H1 (cell line): ENCODE measurements around the gene GATA1. TPM values are rescaled to one million over a fixed set of nuclear protein-coding genes. Genes with fewer than 3 reads are reported as not detected.

Source experiments
- CTCF ChIA-PET: fragments of 300-600 bp; sonication (Branson Sonifier 250); formaldehyde crosslinking; loops from one replicate; lab custom pipeline; 2021; ENCODE audit not compliant: partially characterized antibody; lab: Charles Lee
- POLR2A ChIA-PET: fragments of 300-600 bp; sonication (Branson Sonifier 250); formaldehyde crosslinking; loops from one replicate; lab custom pipeline; 2021; ENCODE audit warnings: inconsistent platforms; ENCODE audit not compliant: partially characterized antibody; lab: Charles Lee
- DNase-seq, 2 experiments: peaks; one replicate each; pipeline versions ENCODE4 v3.0.0 to v3.0.0-alpha.2; 2010 to 2022; ENCODE audit warnings: low spot score in 2 of 2, low read depth in 1 of 2, mixed read lengths in 1 of 2
- FAIRE-seq: peaks from 2 replicates; lab custom pipeline; 2011; peaks lifted over from hg19 to GRCh38; lab: Jason Lieb, UNC
- H2AFZ ChIP-seq: 2 replicates; pipeline ENCODE4 v1.8.1; 2012; ENCODE audit warnings: low read length, inconsistent platforms
- H2AK5ac ChIP-seq: 2 replicates; pipeline ENCODE4 v1.6.1; 2013; ENCODE audit warnings: low read depth, low read length
- H2BK120ac ChIP-seq: replicated peaks from 2 replicates; pipeline ENCODE3; 2013; ENCODE audit warnings: low read depth, low read length, inconsistent platforms
- H2BK12ac ChIP-seq: 2 replicates; pipeline ENCODE4 v1.6.1; 2013; ENCODE audit warnings: low read depth, low read length
- H2BK15ac ChIP-seq: 2 replicates; pipeline ENCODE4 v1.6.1; 2013; ENCODE audit warnings: low read length
- H2BK20ac ChIP-seq: 2 replicates; pipeline ENCODE4 v1.6.1; 2013; ENCODE audit warnings: low read length
- H2BK5ac ChIP-seq: 2 replicates; pipeline ENCODE4 v1.6.1; 2013; ENCODE audit warnings: low read depth, low read length
- H3K14ac ChIP-seq: 2 replicates; pipeline ENCODE4 v1.6.1; 2013; ENCODE audit warnings: inconsistent platforms; ENCODE audit not compliant: insufficient read length
- H3K18ac ChIP-seq: 2 replicates; pipeline ENCODE4 v1.6.1; 2013; ENCODE audit warnings: low read length; ENCODE audit errors: extremely low read depth
- H3K23ac ChIP-seq: 2 replicates; pipeline ENCODE4 v1.6.1; 2013; ENCODE audit warnings: inconsistent platforms; ENCODE audit not compliant: insufficient read length
- H3K23me2 ChIP-seq: 2 replicates; pipeline ENCODE4 v1.6.1; 2013; ENCODE audit warnings: low read depth, low read length
- H3K27ac ChIP-seq: 2 replicates; pipeline ENCODE4 v1.6.1; 2011; ENCODE audit warnings: low read depth, low read length, inconsistent platforms
- H3K27me3 ChIP-seq, 4 experiments: replicated peaks in 1 of 4; 1 replicate in 1 of 4; 2 replicates in 3 of 4; pipeline versions ENCODE4 v1.6.1 to v1.8.1; 2011 to 2013; ENCODE audit warnings: low read length in 3 of 4, mild to moderate bottlenecking in 3 of 4, inconsistent platforms in 2 of 4, mixed read lengths in 2 of 4, moderate library complexity in 1 of 4; ENCODE audit not compliant: control insufficient read depth in 3 of 4, insufficient read depth in 3 of 4; ENCODE audit errors: extremely low read depth in 1 of 4
- H3K36me3 ChIP-seq, 4 experiments: 2 replicates each; pipeline versions ENCODE4 v1.6.1 to v1.8.1; 2011 to 2013; ENCODE audit warnings: mild to moderate bottlenecking in 4 of 4, low read length in 3 of 4, moderate library complexity in 2 of 4, control low read depth in 1 of 4, inconsistent platforms in 1 of 4; ENCODE audit not compliant: insufficient read depth in 4 of 4, control insufficient read depth in 2 of 4
- H3K4ac ChIP-seq: replicated peaks from 2 replicates; pipeline ENCODE3; 2013; ENCODE audit warnings: low read length, low read depth, mixed read lengths, inconsistent platforms; ENCODE audit not compliant: insufficient read length
- H3K4me1 ChIP-seq, 4 experiments: replicated peaks in 1 of 4; 1 replicate in 1 of 4; 2 replicates in 3 of 4; pipeline versions ENCODE4 v1.6.1 to v1.8.1; 2011 to 2013; ENCODE audit warnings: low read length in 3 of 4, inconsistent platforms in 2 of 4, mixed read lengths in 1 of 4; ENCODE audit not compliant: insufficient read depth in 4 of 4, control insufficient read depth in 3 of 4
- H3K4me2 ChIP-seq, 2 experiments: 2 replicates each; pipeline versions ENCODE4 v1.6.1 to v1.8.1; 2011 to 2013; ENCODE audit warnings: low read depth in 2 of 2, low read length in 2 of 2, control low read depth in 1 of 2, inconsistent platforms in 1 of 2, mild to moderate bottlenecking in 1 of 2; ENCODE audit not compliant: insufficient read depth in 1 of 2
- H3K4me3 ChIP-seq, 4 experiments: fragments of 200-600, 300-600 bp in 1 of 4; sonication (generic), shearing (Covaris generic), sonication (Bioruptor Twin) in 1 of 4; 2 replicates each; pipeline versions ENCODE4 v1.5.1 to v1.8.1; 2011 to 2016; ENCODE audit warnings: low read length in 4 of 4, low read depth in 3 of 4, control low read depth in 2 of 4, inconsistent platforms in 2 of 4, mild to moderate bottlenecking in 2 of 4, mixed read lengths in 1 of 4, moderate library complexity in 1 of 4; ENCODE audit not compliant: insufficient read depth in 2 of 4; ENCODE audit errors: extremely low read depth in 1 of 4
- H3K56ac ChIP-seq: replicated peaks from 2 replicates; pipeline ENCODE3; 2013; ENCODE audit warnings: low read depth, mild to moderate bottlenecking, mixed read lengths, low read length, inconsistent platforms; ENCODE audit not compliant: insufficient read length
- H3K79me1 ChIP-seq: 2 replicates; pipeline ENCODE4 v1.6.1; 2013; ENCODE audit warnings: low read depth, low read length, control low read depth
- H3K79me2 ChIP-seq, 2 experiments: 2 replicates each; pipeline versions ENCODE4 v1.6.1 to v1.8.1; 2012 to 2013; ENCODE audit warnings: low read length in 2 of 2, mild to moderate bottlenecking in 2 of 2, inconsistent platforms in 1 of 2; ENCODE audit not compliant: insufficient read depth in 2 of 2, control insufficient read depth in 1 of 2
- H3K9ac ChIP-seq, 4 experiments: replicated peaks in 1 of 4; 1 replicate in 1 of 4; 2 replicates in 3 of 4; pipeline versions ENCODE4 v1.6.1 to v1.8.1; 2011 to 2013; ENCODE audit warnings: low read depth in 3 of 4, low read length in 3 of 4, control low read depth in 2 of 4, mild to moderate bottlenecking in 2 of 4, moderate library complexity in 2 of 4, inconsistent platforms in 1 of 4; ENCODE audit errors: extremely low read depth in 1 of 4
- H3K9me3 ChIP-seq, 2 experiments: 2 replicates each; pipeline versions ENCODE4 v1.6.1 to v1.8.1; 2012 to 2013; ENCODE audit warnings: mild to moderate bottlenecking in 2 of 2, moderate library complexity in 2 of 2, control low read depth in 1 of 2, inconsistent platforms in 1 of 2, low read depth in 1 of 2, low read length in 1 of 2, mixed read lengths in 1 of 2; ENCODE audit not compliant: insufficient read depth in 2 of 2
- H4K20me1 ChIP-seq, 2 experiments: replicated peaks in 1 of 2; 2 replicates each; pipeline versions ENCODE3 to v1.8.1; 2011 to 2013; ENCODE audit warnings: inconsistent platforms in 2 of 2, low read length in 2 of 2, mild to moderate bottlenecking in 1 of 2; ENCODE audit not compliant: insufficient read depth in 2 of 2, control insufficient read depth in 1 of 2
- H4K5ac ChIP-seq: 2 replicates; pipeline ENCODE4 v1.6.1; 2013; ENCODE audit warnings: low read length, low read depth, mixed read lengths, inconsistent platforms; ENCODE audit not compliant: insufficient read length
- H4K8ac ChIP-seq: 2 replicates; pipeline ENCODE4 v1.8.0; 2013; ENCODE audit warnings: mild to moderate bottlenecking, moderate library complexity, low read length, inconsistent platforms; ENCODE audit not compliant: insufficient read depth; ENCODE audit errors: extremely low read depth
- H4K91ac ChIP-seq: replicated peaks from 2 replicates; pipeline ENCODE3; 2013; ENCODE audit warnings: low read length, mixed read lengths, inconsistent platforms; ENCODE audit not compliant: insufficient read length
- ATF3 ChIP-seq: IDR thresholded peaks from 2 replicates; pipeline ENCODE4 v1.6.1; 2011; ENCODE audit warnings: low read depth, mild to moderate bottlenecking, low read length; ENCODE audit not compliant: insufficient read depth
- CREB1 ChIP-seq: IDR thresholded peaks from 2 replicates; pipeline ENCODE4 v1.6.1; 2012; ENCODE audit warnings: inconsistent platforms
- GABPA ChIP-seq: IDR thresholded peaks from 2 replicates; pipeline ENCODE4 v1.6.1; 2011; ENCODE audit warnings: mild to moderate bottlenecking, low read length, moderate library complexity, borderline replicate concordance; ENCODE audit not compliant: insufficient read depth
- HDAC6 ChIP-seq: IDR thresholded peaks from one replicate; pipeline ENCODE4 v1.7.1; 2012; ENCODE audit warnings: low read depth, mild to moderate bottlenecking, inconsistent platforms, low read length, moderate library complexity
- PHF8 ChIP-seq: fragments of 200-600 bp; sonication (generic); conservative IDR thresholded peaks from 2 replicates; pipeline ENCODE4 v1.7.1; 2012; ENCODE audit warnings: low read depth, mild to moderate bottlenecking, inconsistent platforms, low read length, moderate library complexity
- RAD21 ChIP-seq, 2 experiments: IDR thresholded peaks in 1 of 2; conservative IDR thresholded peaks in 1 of 2; 2 replicates each; pipeline ENCODE4 v1.6.1; 2011; ENCODE audit warnings: low read depth in 2 of 2, low read length in 2 of 2, improper control_type of control experiment in 1 of 2, inconsistent platforms in 1 of 2, mild to moderate bottlenecking in 1 of 2, moderate library complexity in 1 of 2
- SIN3A ChIP-seq, 2 experiments: IDR thresholded peaks in 1 of 2; conservative IDR thresholded peaks in 1 of 2; 2 replicates each; pipeline ENCODE4 v1.6.1; 2011 to 2012; ENCODE audit warnings: low read length in 2 of 2, improper control_type of control experiment in 1 of 2, low read depth in 1 of 2, mild to moderate bottlenecking in 1 of 2
- SP1 ChIP-seq: IDR thresholded peaks from 2 replicates; pipeline ENCODE4 v1.6.1; 2011; ENCODE audit warnings: low read depth, low read length
- WGBS, 2 experiments: shearing (Covaris generic) in 1 of 2; methylation state at CpG; one replicate each; pipeline versions ENCODE4 v1.1.6 to v1.1.7; 2013 to 2015; ENCODE audit warnings: low lambda C conversion rate in 2 of 2, mixed read lengths in 2 of 2, inconsistent platforms in 1 of 2, low coverage in 1 of 2, missing lambda C conversion rate in 1 of 2; ENCODE audit not compliant: insufficient replicate concordance in 2 of 2, insufficient coverage in 1 of 2, insufficient read length in 1 of 2; ENCODE audit errors: extremely low coverage in 1 of 2, missing lambda C conversion rate in 1 of 2; 5-methylcytosine and 5-hydroxymethylcytosine counted together
- polyA plus RNA-seq, 7 experiments: library from polyadenylated mRNA; depleted of rRNA in 3 of 7; stranded (reverse) in 5 of 7; unstranded in 2 of 7; fragments of >200 nt in 5 of 7; fragments of 200-250 nt in 2 of 7; gene quantifications; 1 replicate in 5 of 7; 2 replicates in 1 of 7; 4 replicates in 1 of 7; pipeline versions ENCODE4 v1.2.1 to v1.2.3, GENCODE V29; 2011 to 2013; ENCODE audit warnings: missing spikeins in 2 of 7, mixed read lengths in 2 of 7
- total RNA-seq: library from RNA; stranded (reverse); fragmentation: NEBNext Ultra II Directional; extraction: Animal tissue kit (Norgen Biotek cat#: 25700); gene quantifications from 2 replicates; pipeline ENCODE4 v1.2.1, GENCODE V29; 2021

The GATA1 gene
- total and polyA plus RNA-seq, 2 of the 8 experiments (the other 6 are each of a cell fraction or from before 2014, with no cell fraction given) = 0.05 TPM; not detected in 1

- peaks cover 0 to 4% (median 0%) of the 10 kb centered on the region in 4 experiments; a peak in 1 of 7 replicates for H3K4me1 ChIP-seq
- peak overlapping the region; percentile 65 for H4K91ac ChIP-seq
- CTCF ChIA-PET = interaction anchor here (1.2 kb wide), 1 partner anchor 61 kb away, joined by 3 read pairs; no protein-coding TSS in a partner anchor
- no peaks in the 10 kb centered on the region for H3K79me1 ChIP-seq
- peak overlapping the region; percentile 90 for H2BK5ac ChIP-seq
- POLR2A ChIA-PET = interaction anchor here (0.8 to 1.7 kb wide), 5 partner anchors 10 to 40 kb away, joined by 3 to 8 read pairs (median 4); no protein-coding TSS in a partner anchor
- WGBS, 2 experiments = 3% methylated on average over 13 of the region's 48 CpGs; no CpG with 5 or more reads in 1 of the 2 experiments
- no peak overlapping the region for H2BK12ac ChIP-seq
- H3K36me3 ChIP-seq = no peaks in the 10 kb centered on the region
- H2AFZ ChIP-seq = peak overlapping the region; percentile 81; the same call in 1 of the 2 replicates
- H3K27ac ChIP-seq = peak overlapping the region; percentile 79
- no peaks in the 10 kb centered on the region for H3K27me3 ChIP-seq
- peak overlapping the region; percentile 61 to 90 (median 80) for H3K9ac ChIP-seq
- no peak overlapping the region for H3K4ac ChIP-seq
- peak overlapping the region; percentile 83; the same call in 1 of the 2 replicates for H3K18ac ChIP-seq
- peak overlapping the region; percentile 86; the same call in 1 of the 2 replicates for H4K8ac ChIP-seq
- H3K14ac ChIP-seq = no peak overlapping the region
- H3K9me3 ChIP-seq = no peaks in the 10 kb centered on the region
- H3K79me2 ChIP-seq = no peaks in the 10 kb centered on the region
- peaks cover 5% of the 10 kb centered on the region; the same call in 1 of the 2 replicates for H3K23me2 ChIP-seq
- H3K4me2 ChIP-seq = peak overlapping the region; percentile 82 to 83
- H4K5ac ChIP-seq = peak overlapping the region; percentile 88
- H3K56ac ChIP-seq = peak overlapping the region; percentile 59
- peak overlapping the region; percentile 65 to 91 (median 83) for H3K4me3 ChIP-seq
- no peak overlapping the region for H2BK15ac ChIP-seq
- H4K20me1 ChIP-seq = no peaks in the 10 kb centered on the region
- DNase-seq (peak; percentile 78 to 87), FAIRE-seq (peak; percentile 28)
- H2BK20ac ChIP-seq = no peak overlapping the region
- no peak overlapping the region for H3K23ac ChIP-seq
- H2BK120ac ChIP-seq = no peak overlapping the region
- no peak overlapping the region for H2AK5ac ChIP-seq
- TF ChIP-seq PHF8 (peak; percentile 67), CREB1 (no peak), SP1 (peak; percentile 47; the same call in 1 of the 2 replicates), HDAC6 (no peak), GABPA (no peak; the same call in 1 of the 2 replicates), SIN3A (conservative IDR thresholded peaks at IDR 0.05 in 1 of 2, IDR thresholded peaks at IDR 0.05 in 1 of 2; ENCODE audit: low read depth in 1 of 2, low read length in 2 of 2) (no peak), ATF3 (no peak), RAD21 (IDR thresholded peaks at IDR 0.05 in 1 of 2, conservative IDR thresholded peaks at IDR 0.05 in 1 of 2; ENCODE audit: low read depth in 2 of 2, low read length in 2 of 2) (no peak)
Measured at GRCh38 chrX:48737213-48737938, 49.0 kb upstream of the GATA1 start.
